Osteoblast (primary cell): ENCODE measurements around the gene CAMTA1. TPM values are rescaled to one million over a fixed set of nuclear protein-coding genes. Genes with fewer than 3 reads are reported as not detected.

Experiments
- DNase-seq: peaks from one replicate; pipeline ENCODE4 v3.0.0; 2011; ENCODE audit warnings: low spot score, mixed read lengths; ENCODE audit not compliant: insufficient read length; ENCODE audit errors: missing footprints
- H2AFZ ChIP-seq: 2 replicates; pipeline ENCODE4 v1.6.0; 2011; ENCODE audit warnings: mild to moderate bottlenecking, low read length
- H3K27ac ChIP-seq: 2 replicates; pipeline ENCODE4 v1.5.1; 2011; ENCODE audit warnings: mild to moderate bottlenecking, low read depth, low read length, moderate library complexity
- H3K27me3 ChIP-seq: 2 replicates; pipeline ENCODE4 v1.6.0; 2012; ENCODE audit warnings: mild to moderate bottlenecking, control low read depth, inconsistent platforms, low read length, moderate library complexity; ENCODE audit not compliant: insufficient read depth
- H3K36me3 ChIP-seq: 2 replicates; pipeline ENCODE4 v1.5.1; 2011; ENCODE audit warnings: mild to moderate bottlenecking, low read length, control low read depth, moderate library complexity; ENCODE audit not compliant: insufficient read depth
- H3K4me1 ChIP-seq: 2 replicates; pipeline ENCODE4 v1.5.1; 2011; ENCODE audit warnings: mild to moderate bottlenecking, low read length, control low read depth, moderate library complexity; ENCODE audit not compliant: insufficient read depth
- H3K4me2 ChIP-seq: 2 replicates; pipeline ENCODE4 v1.6.0; 2011; ENCODE audit warnings: mild to moderate bottlenecking, low read length; ENCODE audit not compliant: insufficient read depth
- H3K4me3 ChIP-seq: fragments of 200-600 bp; sonication (generic); 3 replicates; pipeline ENCODE4 v1.5.1; 2012; ENCODE audit warnings: mild to moderate bottlenecking, low read length, inconsistent platforms; ENCODE audit not compliant: insufficient read depth
- H3K79me2 ChIP-seq: 2 replicates; pipeline ENCODE4 v1.6.0; 2012; ENCODE audit warnings: mild to moderate bottlenecking, low read length, control low read depth, inconsistent platforms; ENCODE audit not compliant: insufficient read depth
- H3K9me3 ChIP-seq: 2 replicates; pipeline ENCODE4 v1.5.1; 2011; ENCODE audit warnings: low read depth, low read length, control low read depth
- H4K20me1 ChIP-seq: 2 replicates; pipeline ENCODE4 v1.6.0; 2012; ENCODE audit warnings: mild to moderate bottlenecking, low read length, control low read depth; ENCODE audit not compliant: insufficient read depth
- total RNA-seq: library from RNA; depleted of rRNA; stranded (reverse); fragments of >200 nt; gene quantifications from 2 replicates; pipeline ENCODE4 v1.2.3, GENCODE V29; 2012
- TF ChIP-seq, protein P1 (sequence below): IDR thresholded peaks from 2 replicates; pipeline ENCODE4 v1.5.1; 2011; ENCODE audit warnings: mild to moderate bottlenecking, low read depth, low read length, moderate library complexity; ENCODE audit errors: extremely low read depth

Gene CAMTA1
- total RNA-seq, 1 donor, result 47.4 TPM

- Histone ChIP-seq H3K9me3 (no peaks in the 10 kb centered on the region), H3K4me1 (no peaks in the 10 kb centered on the region), H3K27me3 (peaks cover 18% of the 10 kb centered on the region), H3K4me3 (no peak overlapping the region), H4K20me1 (no peaks in the 10 kb centered on the region), H3K36me3 (no peaks in the 10 kb centered on the region), H3K4me2 (no peak overlapping the region), H2AFZ (no peak overlapping the region), H3K79me2 (no peaks in the 10 kb centered on the region), H3K27ac (no peak overlapping the region)
- TF ChIP-seq, protein P1, sequence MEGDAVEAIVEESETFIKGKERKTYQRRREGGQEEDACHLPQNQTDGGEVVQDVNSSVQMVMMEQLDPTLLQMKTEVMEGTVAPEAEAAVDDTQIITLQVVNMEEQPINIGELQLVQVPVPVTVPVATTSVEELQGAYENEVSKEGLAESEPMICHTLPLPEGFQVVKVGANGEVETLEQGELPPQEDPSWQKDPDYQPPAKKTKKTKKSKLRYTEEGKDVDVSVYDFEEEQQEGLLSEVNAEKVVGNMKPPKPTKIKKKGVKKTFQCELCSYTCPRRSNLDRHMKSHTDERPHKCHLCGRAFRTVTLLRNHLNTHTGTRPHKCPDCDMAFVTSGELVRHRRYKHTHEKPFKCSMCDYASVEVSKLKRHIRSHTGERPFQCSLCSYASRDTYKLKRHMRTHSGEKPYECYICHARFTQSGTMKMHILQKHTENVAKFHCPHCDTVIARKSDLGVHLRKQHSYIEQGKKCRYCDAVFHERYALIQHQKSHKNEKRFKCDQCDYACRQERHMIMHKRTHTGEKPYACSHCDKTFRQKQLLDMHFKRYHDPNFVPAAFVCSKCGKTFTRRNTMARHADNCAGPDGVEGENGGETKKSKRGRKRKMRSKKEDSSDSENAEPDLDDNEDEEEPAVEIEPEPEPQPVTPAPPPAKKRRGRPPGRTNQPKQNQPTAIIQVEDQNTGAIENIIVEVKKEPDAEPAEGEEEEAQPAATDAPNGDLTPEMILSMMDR, result no peak
- no peak for DNase-seq
Observed at GRCh38 chr1:6984536-6984935, 199.3 kb downstream of the CAMTA1 start.

- no peaks in the 10 kb centered on the region for H3K36me3 ChIP-seq
- H3K4me3 ChIP-seq, result no peak overlapping the region
- H4K20me1 ChIP-seq, result no peaks in the 10 kb centered on the region
- peaks cover 20% of the 10 kb centered on the region for H3K27me3 ChIP-seq
- no peak for DNase-seq
- TF ChIP-seq, protein P1, result no peak
- no peaks in the 10 kb centered on the region for H3K4me1 ChIP-seq
- H2AFZ ChIP-seq, result no peak overlapping the region
- no peaks in the 10 kb centered on the region for H3K79me2 ChIP-seq
- H3K27ac ChIP-seq, result no peak overlapping the region
- no peaks in the 10 kb centered on the region for H3K9me3 ChIP-seq
- H3K4me2 ChIP-seq, result no peak overlapping the region
Observed at GRCh38 chr1:6984986-6985385, 199.7 kb downstream of the CAMTA1 start.

GRCh38 chr1:6985549-6986276 lies 200.5 kb downstream of the CAMTA1 start:
- no peak for DNase-seq
- Histone ChIP-seq H3K27me3 (peaks cover 20% of the 10 kb centered on the region), H3K9me3 (no peaks in the 10 kb centered on the region), H3K4me3 (no peak overlapping the region), H3K36me3 (no peaks in the 10 kb centered on the region), H3K4me2 (no peak overlapping the region), H3K27ac (no peak overlapping the region), H4K20me1 (no peaks in the 10 kb centered on the region), H2AFZ (no peak overlapping the region), H3K79me2 (no peaks in the 10 kb centered on the region), H3K4me1 (no peaks in the 10 kb centered on the region)
- TF ChIP-seq, protein P1, result no peak

DNA sequence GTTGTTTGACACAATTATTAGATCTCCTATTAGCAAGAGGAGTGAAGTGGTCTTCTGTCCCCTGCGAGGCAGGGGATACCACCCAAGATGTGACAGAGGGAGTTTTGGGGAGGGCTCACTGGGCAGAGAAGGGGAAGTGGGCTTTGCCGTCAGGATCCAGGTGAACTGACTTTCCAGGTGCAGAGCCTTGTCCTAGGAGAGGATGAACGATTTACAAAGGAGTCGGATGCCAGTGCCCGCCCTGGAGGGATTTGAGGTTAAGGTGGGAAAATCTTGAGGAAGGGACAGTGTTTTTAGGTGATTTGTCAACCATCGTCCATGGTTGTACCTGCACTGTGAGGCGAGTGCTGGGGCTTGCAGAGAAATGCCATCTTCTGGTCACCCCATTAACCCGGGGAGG lies 201.0 kb downstream of the CAMTA1 start:
- Histone ChIP-seq H3K4me3 (no peak overlapping the region), H3K4me1 (peaks cover 5% of the 10 kb centered on the region), H3K4me2 (no peak overlapping the region), H2AFZ (no peak overlapping the region), H3K36me3 (no peaks in the 10 kb centered on the region), H3K9me3 (no peaks in the 10 kb centered on the region), H4K20me1 (no peaks in the 10 kb centered on the region), H3K79me2 (no peaks in the 10 kb centered on the region), H3K27me3 (peaks cover 20% of the 10 kb centered on the region), H3K27ac (no peak overlapping the region)
- TF ChIP-seq, protein P1, result no peak
- no peak for DNase-seq
